HEK293 (cell line): ENCODE results near the gene ZNF768.

Source experiments
- CTCF ChIA-PET: fragments of 350-600 bp; formaldehyde crosslinking; extraction: SDS; loops from one replicate; lab custom pipeline; 2021; ENCODE audit warnings: antibody characterized with exemption; lab: Yijun Ruan, JAX
- POLR2A ChIA-PET: fragments of 300-600 bp; formaldehyde crosslinking; extraction: SDS; loops from one replicate; lab custom pipeline; 2020; ENCODE audit warnings: antibody characterized with exemption, inconsistent platforms; lab: Yijun Ruan, JAX
- H3K27ac ChIP-seq: fragments of 200-500 bp; sonication (Bioruptor generic); 2 replicates; pipeline ENCODE4 v1.5.1; 2014; ENCODE audit warnings: low read depth, low read length, control low read depth, inconsistent platforms; ENCODE audit errors: extremely low read depth
- H3K36me3 ChIP-seq, 2 experiments: fragments of 200-500 bp in 1 of 2; sonication (Bioruptor generic) in 1 of 2; 1 replicate in 1 of 2; 2 replicates in 1 of 2; pipeline ENCODE4 v1.5.1; 2014 to 2017; ENCODE audit warnings: inconsistent platforms in 2 of 2, low read length in 2 of 2; ENCODE audit not compliant: control insufficient read depth in 2 of 2, insufficient read depth in 1 of 2
- H3K4me1 ChIP-seq: fragments of 200-500 bp; sonication (Bioruptor generic); 2 replicates; pipeline ENCODE4 v1.5.1; 2014; ENCODE audit warnings: mild to moderate bottlenecking, low read length, inconsistent platforms; ENCODE audit not compliant: control insufficient read depth, insufficient read depth
- H3K4me3 ChIP-seq: 2 replicates; pipeline ENCODE4 v1.5.1; 2011; ENCODE audit warnings: low read depth, mild to moderate bottlenecking, control low read depth, low read length, moderate library complexity
- H3K9me3 ChIP-seq: fragments of 200-500 bp; sonication (Bioruptor generic); 2 replicates; pipeline ENCODE4 v1.5.1; 2014; ENCODE audit warnings: low read depth, low read length, inconsistent platforms; ENCODE audit not compliant: control insufficient read depth, insufficient read depth
- GLIS1 ChIP-seq: fragments of 450-650 bp; formaldehyde crosslinking; IDR thresholded peaks from 2 replicates; pipeline ENCODE4 v1.5.1; 2016; ENCODE audit warnings: missing biosample characterization, missing genetic modification characterization
- KLF1 ChIP-seq: fragments of 450-650 bp; formaldehyde crosslinking; IDR thresholded peaks from 2 replicates; pipeline ENCODE4 v1.5.1; 2016; ENCODE audit warnings: missing biosample characterization, missing genetic modification characterization
- KLF7 ChIP-seq: fragments of 450-650 bp; formaldehyde crosslinking; IDR thresholded peaks from 2 replicates; pipeline ENCODE4 v1.5.1; 2016; ENCODE audit warnings: missing biosample characterization, missing genetic modification characterization, borderline replicate concordance
- PRDM1 ChIP-seq: fragments of 450-650 bp; formaldehyde crosslinking; IDR thresholded peaks from 2 replicates; pipeline ENCODE4; 2016; ENCODE audit warnings: missing biosample characterization, missing genetic modification characterization
- YY1 ChIP-seq: fragments of 450-650 bp; formaldehyde crosslinking; IDR thresholded peaks from 2 replicates; pipeline ENCODE4 v1.5.1; 2018; ENCODE audit warnings: missing biosample characterization, missing genetic modification characterization
- YY2 ChIP-seq: fragments of 450-650 bp; formaldehyde crosslinking; IDR thresholded peaks from 2 replicates; pipeline ENCODE4 v1.5.1; 2016; ENCODE audit warnings: missing biosample characterization, missing genetic modification characterization
- ZBTB17 ChIP-seq: fragments of 450-650 bp; formaldehyde crosslinking; IDR thresholded peaks from 2 replicates; pipeline ENCODE4 v1.5.1; 2016; ENCODE audit warnings: missing biosample characterization, missing genetic modification characterization
- ZFP3 ChIP-seq: fragments of 450-650 bp; formaldehyde crosslinking; IDR thresholded peaks from 2 replicates; pipeline ENCODE4 v1.5.1; 2016; ENCODE audit warnings: low read depth, missing biosample characterization, missing genetic modification characterization
- ZFP41 ChIP-seq: fragments of 450-650 bp; formaldehyde crosslinking; IDR thresholded peaks from 2 replicates; pipeline ENCODE4 v1.5.1; 2016; ENCODE audit warnings: missing biosample characterization, missing genetic modification characterization, borderline replicate concordance
- ZNF121 ChIP-seq: fragments of 450-650 bp; formaldehyde crosslinking; IDR thresholded peaks from 2 replicates; pipeline ENCODE4 v1.5.1; 2016; ENCODE audit warnings: missing biosample characterization, missing genetic modification characterization
- ZNF138 ChIP-seq: fragments of 450-650 bp; formaldehyde crosslinking; IDR thresholded peaks from 2 replicates; pipeline ENCODE4 v1.5.1; 2016; ENCODE audit warnings: missing biosample characterization, missing genetic modification characterization, borderline replicate concordance
- ZNF2 ChIP-seq: fragments of 450-650 bp; formaldehyde crosslinking; IDR thresholded peaks from 2 replicates; pipeline ENCODE4 v1.5.1; 2016; ENCODE audit warnings: missing biosample characterization, missing genetic modification characterization
- ZNF223 ChIP-seq: fragments of 450-650 bp; formaldehyde crosslinking; IDR thresholded peaks from 2 replicates; pipeline ENCODE4 v1.5.1; 2016; ENCODE audit warnings: missing biosample characterization, missing genetic modification characterization
- ZNF239 ChIP-seq: fragments of 450-650 bp; formaldehyde crosslinking; IDR thresholded peaks from 2 replicates; pipeline ENCODE4 v1.5.1; 2016; ENCODE audit warnings: missing biosample characterization, missing genetic modification characterization
- ZNF24 ChIP-seq: fragments of 450-650 bp; formaldehyde crosslinking; IDR thresholded peaks from 2 replicates; pipeline ENCODE4 v1.5.1; 2016; ENCODE audit warnings: missing biosample characterization, missing genetic modification characterization
- ZNF366 ChIP-seq: fragments of 450-650 bp; formaldehyde crosslinking; conservative IDR thresholded peaks from 2 replicates; pipeline ENCODE4 v1.5.1; 2016; ENCODE audit warnings: missing biosample characterization, missing genetic modification characterization
- ZNF398 ChIP-seq: fragments of 450-650 bp; formaldehyde crosslinking; IDR thresholded peaks from 2 replicates; pipeline ENCODE4 v1.5.1; 2017; ENCODE audit warnings: missing biosample characterization, missing genetic modification characterization
- ZNF544 ChIP-seq: fragments of 450-650 bp; formaldehyde crosslinking; IDR thresholded peaks from 2 replicates; pipeline ENCODE4 v1.5.0; 2017; ENCODE audit warnings: missing biosample characterization, missing genetic modification characterization
- ZNF670 ChIP-seq: fragments of 450-650 bp; formaldehyde crosslinking; IDR thresholded peaks from 2 replicates; pipeline ENCODE4 v1.5.1; 2016; ENCODE audit warnings: missing biosample characterization, missing genetic modification characterization, low read depth
- ZXDB ChIP-seq: fragments of 450-650 bp; formaldehyde crosslinking; IDR thresholded peaks from 2 replicates; pipeline ENCODE4 v1.5.1; 2016; ENCODE audit warnings: missing biosample characterization, missing genetic modification characterization
- TF ChIP-seq, protein P1 (sequence below): fragments of 450-650 bp; formaldehyde crosslinking; IDR thresholded peaks from 2 replicates; pipeline ENCODE4 v1.5.1; 2016; ENCODE audit warnings: missing biosample characterization, missing genetic modification characterization
- TF ChIP-seq, protein P2 (sequence below): fragments of 450-650 bp; formaldehyde crosslinking; IDR thresholded peaks from 2 replicates; pipeline ENCODE4 v1.5.1; 2016; ENCODE audit warnings: missing biosample characterization, missing genetic modification characterization
- TF ChIP-seq, protein P3 (sequence below): fragments of 450-650 bp; formaldehyde crosslinking; IDR thresholded peaks from 2 replicates; pipeline ENCODE4 v1.5.1; 2016; ENCODE audit warnings: missing biosample characterization, missing genetic modification characterization

The ZNF768 gene

DNA sequence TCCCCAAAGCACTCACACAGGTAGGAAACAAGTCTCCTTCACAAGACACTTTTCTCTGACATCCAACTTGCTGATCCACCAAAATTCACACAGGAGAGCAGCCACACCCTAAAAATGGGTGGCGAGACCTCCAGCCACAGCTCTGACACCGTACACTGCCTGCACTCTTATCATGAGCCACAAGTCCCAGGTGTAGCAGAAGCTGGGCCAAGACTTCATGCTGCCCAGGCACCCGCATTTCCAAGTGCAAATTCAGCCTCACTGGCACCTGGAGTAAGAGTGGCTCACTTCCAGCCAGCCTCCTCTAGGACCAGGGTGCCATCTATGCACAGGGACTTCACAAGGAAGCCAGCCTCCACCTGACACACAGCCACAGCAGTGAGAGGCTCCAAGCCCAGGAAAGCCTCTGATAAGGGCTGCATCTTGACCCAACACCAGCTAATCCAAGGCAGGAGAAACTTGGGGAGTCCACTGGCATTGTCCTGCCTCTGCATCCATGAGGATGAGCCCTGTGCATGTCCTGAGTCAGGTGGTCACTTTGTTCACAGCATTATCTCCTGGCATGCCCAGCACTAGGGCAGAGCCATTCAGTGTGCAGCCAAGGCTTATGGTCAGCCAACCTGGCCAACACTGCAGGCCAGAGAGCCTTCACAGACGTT is 2.6 kb upstream of the ZNF768 start:
- Histone ChIP-seq H3K27ac (no peak overlapping the region), H3K36me3 (peaks cover 6 to 44% of the 10 kb centered on the region in 2 experiments; a peak in 2 of 3 replicates), H3K4me3 (no peak overlapping the region), H3K9me3 (no peaks in the 10 kb centered on the region), H3K4me1 (peaks cover 12% of the 10 kb centered on the region)
- POLR2A ChIA-PET, result interaction anchor here (0.6 to 3.2 kb wide), 9 partner anchors 12 to 500 kb away, joined by 3 to 17 read pairs (median 3); partner anchors contain the start of genes DCTPP1, ZNF688 and ZNF764
- TF ChIP-seq ZNF138 (no peak), KLF1 (tag by site-specific recombination) (peak; percentile 24; the same call in 1 of the 2 replicates), ZNF670 (no peak), ZNF239 (tag by site-specific recombination) (peak; percentile 100)
- TF ChIP-seq, protein P1, sequence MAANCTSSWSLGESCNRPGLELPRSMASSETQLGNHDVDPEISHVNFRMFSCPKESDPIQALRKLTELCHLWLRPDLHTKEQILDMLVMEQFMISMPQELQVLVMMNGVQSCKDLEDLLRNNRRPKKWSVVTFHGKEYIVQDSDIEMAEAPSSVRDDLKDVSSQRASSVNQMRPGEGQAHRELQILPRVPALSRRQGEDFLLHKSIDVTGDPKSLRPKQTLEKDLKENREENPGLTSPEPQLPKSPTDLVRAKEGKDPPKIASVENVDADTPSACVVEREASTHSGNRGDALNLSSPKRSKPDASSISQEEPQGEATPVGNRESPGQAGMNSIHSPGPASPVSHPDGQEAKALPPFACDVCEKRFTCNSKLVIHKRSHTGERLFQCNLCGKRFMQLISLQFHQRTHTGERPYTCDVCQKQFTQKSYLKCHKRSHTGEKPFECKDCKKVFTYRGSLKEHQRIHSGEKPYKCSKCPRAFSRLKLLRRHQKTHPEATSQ, result no peak
- CTCF ChIA-PET, result interaction anchor here (0.6 to 1.9 kb wide), 5 partner anchors 69 to 437 kb away, joined by 3 to 6 read pairs (median 3); partner anchors contain the start of genes DCTPP1 and TBX6

GRCh38 chr16:30527635-30528178 is 1.3 kb upstream of the ZNF768 start:
- ChIA-PET CTCF (interaction anchor here (0.7 to 1.0 kb wide), 3 partner anchors 88 to 436 kb away, joined by 3 read pairs; partner anchors contain the start of gene TBX6), POLR2A (interaction anchor here (0.8 to 2.5 kb wide), 19 partner anchors 8 to 157 kb away, joined by 3 to 25 read pairs (median 4); partner anchors contain the start of genes DCTPP1, SEPHS2, TBC1D10B and ZNF48)
- peak overlapping the region; percentile 13; the same call in 1 of the 2 replicates for H3K4me3 ChIP-seq
- no peaks in the 10 kb centered on the region for H3K9me3 ChIP-seq
- peaks cover 6 to 38% of the 10 kb centered on the region in 2 experiments; a peak in 2 of 3 replicates for H3K36me3 ChIP-seq
- peaks cover 9% of the 10 kb centered on the region for H3K4me1 ChIP-seq
- TF ChIP-seq ZNF366 (tag by site-specific recombination) (peak; percentile 31; the same call in 1 of the 2 replicates), ZXDB (tag by site-specific recombination) (0 out of 2 replicates have a peak, but pooled peaks have one; percentile 2), PRDM1 (tag by site-specific recombination) (peak; percentile 76), YY1 (tag by site-specific recombination) (peak; percentile 63; the same call in 1 of the 2 replicates), ZNF544 (tag by site-specific recombination) (no peak), GLIS1 (tag by site-specific recombination) (0 out of 2 replicates have a peak, but pooled peaks have one; percentile 0), ZNF24 (tag by site-specific recombination) (peak; percentile 30; the same call in 1 of the 2 replicates), KLF7 (tag by site-specific recombination) (no peak), ZNF121 (tag by site-specific recombination) (no peak), YY2 (peak; percentile 80; the same call in 1 of the 2 replicates), ZFP3 (tag by site-specific recombination) (no peak), ZNF398 (tag by site-specific recombination) (peak; percentile 90; the same call in 1 of the 2 replicates), ZFP41 (no peak), ZNF2 (tag by site-specific recombination) (0 out of 2 replicates have a peak, but pooled peaks have one; percentile 8), ZNF223 (tag by site-specific recombination) (0 out of 2 replicates have a peak, but pooled peaks have one; percentile 19), ZBTB17 (tag by site-specific recombination) (peak; percentile 84)
- TF ChIP-seq, protein P2, sequence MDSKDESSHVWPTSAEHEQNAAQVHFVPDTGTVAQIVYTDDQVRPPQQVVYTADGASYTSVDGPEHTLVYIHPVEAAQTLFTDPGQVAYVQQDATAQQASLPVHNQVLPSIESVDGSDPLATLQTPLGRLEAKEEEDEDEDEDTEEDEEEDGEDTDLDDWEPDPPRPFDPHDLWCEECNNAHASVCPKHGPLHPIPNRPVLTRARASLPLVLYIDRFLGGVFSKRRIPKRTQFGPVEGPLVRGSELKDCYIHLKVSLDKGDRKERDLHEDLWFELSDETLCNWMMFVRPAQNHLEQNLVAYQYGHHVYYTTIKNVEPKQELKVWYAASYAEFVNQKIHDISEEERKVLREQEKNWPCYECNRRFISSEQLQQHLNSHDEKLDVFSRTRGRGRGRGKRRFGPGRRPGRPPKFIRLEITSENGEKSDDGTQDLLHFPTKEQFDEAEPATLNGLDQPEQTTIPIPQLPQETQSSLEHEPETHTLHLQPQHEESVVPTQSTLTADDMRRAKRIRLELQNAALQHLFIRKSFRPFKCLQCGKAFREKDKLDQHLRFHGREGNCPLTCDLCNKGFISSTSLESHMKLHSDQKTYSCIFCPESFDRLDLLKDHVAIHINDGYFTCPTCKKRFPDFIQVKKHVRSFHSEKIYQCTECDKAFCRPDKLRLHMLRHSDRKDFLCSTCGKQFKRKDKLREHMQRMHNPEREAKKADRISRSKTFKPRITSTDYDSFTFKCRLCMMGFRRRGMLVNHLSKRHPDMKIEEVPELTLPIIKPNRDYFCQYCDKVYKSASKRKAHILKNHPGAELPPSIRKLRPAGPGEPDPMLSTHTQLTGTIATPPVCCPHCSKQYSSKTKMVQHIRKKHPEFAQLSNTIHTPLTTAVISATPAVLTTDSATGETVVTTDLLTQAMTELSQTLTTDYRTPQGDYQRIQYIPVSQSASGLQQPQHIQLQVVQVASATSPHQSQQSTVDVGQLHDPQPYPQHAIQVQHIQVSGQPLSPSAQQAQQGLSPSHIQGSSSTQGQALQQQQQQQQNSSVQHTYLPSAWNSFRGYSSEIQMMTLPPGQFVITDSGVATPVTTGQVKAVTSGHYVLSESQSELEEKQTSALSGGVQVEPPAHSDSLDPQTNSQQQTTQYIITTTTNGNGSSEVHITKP, result no peak; the same call in 1 of the 2 replicates
- TF ChIP-seq, protein P3, sequence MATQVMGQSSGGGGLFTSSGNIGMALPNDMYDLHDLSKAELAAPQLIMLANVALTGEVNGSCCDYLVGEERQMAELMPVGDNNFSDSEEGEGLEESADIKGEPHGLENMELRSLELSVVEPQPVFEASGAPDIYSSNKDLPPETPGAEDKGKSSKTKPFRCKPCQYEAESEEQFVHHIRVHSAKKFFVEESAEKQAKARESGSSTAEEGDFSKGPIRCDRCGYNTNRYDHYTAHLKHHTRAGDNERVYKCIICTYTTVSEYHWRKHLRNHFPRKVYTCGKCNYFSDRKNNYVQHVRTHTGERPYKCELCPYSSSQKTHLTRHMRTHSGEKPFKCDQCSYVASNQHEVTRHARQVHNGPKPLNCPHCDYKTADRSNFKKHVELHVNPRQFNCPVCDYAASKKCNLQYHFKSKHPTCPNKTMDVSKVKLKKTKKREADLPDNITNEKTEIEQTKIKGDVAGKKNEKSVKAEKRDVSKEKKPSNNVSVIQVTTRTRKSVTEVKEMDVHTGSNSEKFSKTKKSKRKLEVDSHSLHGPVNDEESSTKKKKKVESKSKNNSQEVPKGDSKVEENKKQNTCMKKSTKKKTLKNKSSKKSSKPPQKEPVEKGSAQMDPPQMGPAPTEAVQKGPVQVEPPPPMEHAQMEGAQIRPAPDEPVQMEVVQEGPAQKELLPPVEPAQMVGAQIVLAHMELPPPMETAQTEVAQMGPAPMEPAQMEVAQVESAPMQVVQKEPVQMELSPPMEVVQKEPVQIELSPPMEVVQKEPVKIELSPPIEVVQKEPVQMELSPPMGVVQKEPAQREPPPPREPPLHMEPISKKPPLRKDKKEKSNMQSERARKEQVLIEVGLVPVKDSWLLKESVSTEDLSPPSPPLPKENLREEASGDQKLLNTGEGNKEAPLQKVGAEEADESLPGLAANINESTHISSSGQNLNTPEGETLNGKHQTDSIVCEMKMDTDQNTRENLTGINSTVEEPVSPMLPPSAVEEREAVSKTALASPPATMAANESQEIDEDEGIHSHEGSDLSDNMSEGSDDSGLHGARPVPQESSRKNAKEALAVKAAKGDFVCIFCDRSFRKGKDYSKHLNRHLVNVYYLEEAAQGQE (tag by site-specific recombination), result no peak
- H3K27ac ChIP-seq, result peak overlapping the region; percentile 64
